ENCODE results near the gene FAM20C. TPM values are rescaled to one million over a fixed set of nuclear protein-coding genes. Genes with fewer than 3 reads are reported as not detected.

FAM20C gene
- total RNA-seq, 1 experiment from 2014 or later, result 62.6 TPM

DNA sequence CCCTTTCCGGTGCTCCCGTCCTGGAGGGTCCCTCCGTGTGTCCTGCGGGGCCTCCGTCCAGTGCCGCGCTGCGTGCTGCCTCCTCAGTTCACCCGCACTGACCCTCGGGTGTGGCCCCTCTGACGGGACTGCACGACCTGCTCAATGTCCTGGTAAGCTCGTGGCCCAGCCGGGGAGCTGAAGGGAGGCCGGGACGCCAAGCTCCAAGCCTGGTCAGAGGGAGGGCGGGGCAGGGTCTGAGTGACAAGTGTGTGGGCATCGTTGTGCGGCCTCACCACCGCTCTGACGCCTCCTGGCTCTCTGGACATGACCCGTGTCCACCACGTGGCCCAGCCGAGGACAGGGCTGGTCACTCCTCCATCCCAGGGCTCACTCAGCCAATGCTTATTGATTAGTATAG lies 25.9 kb downstream of the FAM20C start:
- Mint-ChIP-seq H3K27me3 (ENCODE audit: low read depth) (peaks cover 2% of the 10 kb centered on the region; the same call in 1 of the 2 replicates), H3K27ac (no peak overlapping the region), H3K36me3 (ENCODE audit: insufficient read depth in 1 of 3, low read depth in 3 of 3) (peaks cover 13 to 34% (median 17%) of the 10 kb centered on the region in 3 experiments), H3K4me1 (peaks cover 11 to 13% of the 10 kb centered on the region in 2 experiments), H3K4me3 (no peak overlapping the region), H3K9me3 (no peaks in the 10 kb centered on the region)
- H3K27ac ChIP-seq (ENCODE audit: insufficient read length, low read depth, low read length), result no peak overlapping the region
- no peaks in the 10 kb centered on the region for H3K27me3 ChIP-seq (ENCODE audit: insufficient read depth, low read length)
- no peak overlapping the region for H3K4ac ChIP-seq (ENCODE audit: low read depth, low read length)
- no peak for DNase-seq
- no peak overlapping the region for H4K5ac ChIP-seq (ENCODE audit: insufficient read length, low read depth, low read length)
- H2AK5ac ChIP-seq (ENCODE audit: insufficient read length, low read length), result no peak overlapping the region
- H2BK20ac ChIP-seq (ENCODE audit: low read depth, low read length, poor library complexity, severe bottlenecking), result no peak overlapping the region
- no peak overlapping the region for H3K18ac ChIP-seq (ENCODE audit: insufficient read length, low read depth, low read length)
- H2BK5ac ChIP-seq (ENCODE audit: insufficient read length, low read length), result no peak overlapping the region
- no peaks in the 10 kb centered on the region; the same call in 1 of the 2 replicates for H3K4me1 ChIP-seq (ENCODE audit: insufficient read depth, low read length)
- TF ChIP-seq, protein P1, sequence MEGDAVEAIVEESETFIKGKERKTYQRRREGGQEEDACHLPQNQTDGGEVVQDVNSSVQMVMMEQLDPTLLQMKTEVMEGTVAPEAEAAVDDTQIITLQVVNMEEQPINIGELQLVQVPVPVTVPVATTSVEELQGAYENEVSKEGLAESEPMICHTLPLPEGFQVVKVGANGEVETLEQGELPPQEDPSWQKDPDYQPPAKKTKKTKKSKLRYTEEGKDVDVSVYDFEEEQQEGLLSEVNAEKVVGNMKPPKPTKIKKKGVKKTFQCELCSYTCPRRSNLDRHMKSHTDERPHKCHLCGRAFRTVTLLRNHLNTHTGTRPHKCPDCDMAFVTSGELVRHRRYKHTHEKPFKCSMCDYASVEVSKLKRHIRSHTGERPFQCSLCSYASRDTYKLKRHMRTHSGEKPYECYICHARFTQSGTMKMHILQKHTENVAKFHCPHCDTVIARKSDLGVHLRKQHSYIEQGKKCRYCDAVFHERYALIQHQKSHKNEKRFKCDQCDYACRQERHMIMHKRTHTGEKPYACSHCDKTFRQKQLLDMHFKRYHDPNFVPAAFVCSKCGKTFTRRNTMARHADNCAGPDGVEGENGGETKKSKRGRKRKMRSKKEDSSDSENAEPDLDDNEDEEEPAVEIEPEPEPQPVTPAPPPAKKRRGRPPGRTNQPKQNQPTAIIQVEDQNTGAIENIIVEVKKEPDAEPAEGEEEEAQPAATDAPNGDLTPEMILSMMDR (conservative IDR thresholded peaks at IDR 0.05), result no peak
- no peak overlapping the region for H2BK120ac ChIP-seq (ENCODE audit: low read depth, low read length, poor library complexity, severe bottlenecking)
- WGBS (ENCODE audit: extremely low coverage, insufficient read length, low lambda C conversion rate), result no CpG with 5 or more reads among the region's 24 CpGs
- no peak overlapping the region for H3T11ph ChIP-seq (ENCODE audit: low read length)
- no peaks in the 10 kb centered on the region for H3K9me3 ChIP-seq (ENCODE audit: control insufficient read depth, low read depth, low read length)
- H3K56ac ChIP-seq (ENCODE audit: insufficient read length, low read depth, low read length), result no peak overlapping the region
- H4K8ac ChIP-seq (replicated peaks; ENCODE audit: insufficient read length, low read depth, low read length), result no peak overlapping the region
- H2BK12ac ChIP-seq (ENCODE audit: insufficient read length, low read depth, low read length), result no peak overlapping the region
- H3K23me2 ChIP-seq (ENCODE audit: insufficient read length, low read depth, low read length, poor library complexity, severe bottlenecking), result no peaks in the 10 kb centered on the region
- no peak overlapping the region for H3K23ac ChIP-seq (ENCODE audit: insufficient read length, low read depth, low read length)
- no peak overlapping the region for H3K4me2 ChIP-seq (ENCODE audit: insufficient read depth, insufficient read length, low read length)
- H4K20me1 ChIP-seq (ENCODE audit: control insufficient read depth, insufficient read depth, insufficient read length), result peaks cover 2% of the 10 kb centered on the region
- no peak overlapping the region for H2AFZ ChIP-seq (ENCODE audit: low read length)
- H3K9ac ChIP-seq (ENCODE audit: extremely low read depth, insufficient read length, low read length), result no peak overlapping the region
- H3K79me1 ChIP-seq (ENCODE audit: insufficient read depth, low read depth, low read length, poor library complexity, severe bottlenecking), result no peaks in the 10 kb centered on the region
- H2BK15ac ChIP-seq (ENCODE audit: low read depth, low read length), result no peak overlapping the region
- no peak overlapping the region for H4K91ac ChIP-seq (ENCODE audit: insufficient read length, low read depth, low read length)
- no peaks in the 10 kb centered on the region; the same call in 1 of the 2 replicates for H3K79me2 ChIP-seq (ENCODE audit: insufficient read depth, low read length)
- H3K14ac ChIP-seq (ENCODE audit: insufficient read depth, low read length), result no peak overlapping the region
